Amniotic epithelial cell (primary cell): ENCODE data around the gene MACF1.

ENCODE experiments used
- DNase-seq: peaks from one replicate; pipeline ENCODE4 v3.0.0-alpha.2; 2010; ENCODE audit warnings: low read depth

Gene MACF1

GRCh38 chr1:39310691-39311090, 106.2 kb downstream of the MACF1 start:
- DNase-seq: no peak

- peak; percentile 51 for DNase-seq
Measured at GRCh38 chr1:39317111-39317510, 112.6 kb downstream of the MACF1 start.

- peak; percentile 20 for DNase-seq
Measured at GRCh38 chr1:39317910-39318633, 113.6 kb downstream of the MACF1 start.

- no peak for DNase-seq
Measured at GRCh38 chr1:39321979-39322378, 117.5 kb downstream of the MACF1 start.

GRCh38 chr1:39322431-39322830, 117.9 kb downstream of the MACF1 start:
- DNase-seq: no peak

GRCh38 chr1:39324888-39325287, 120.4 kb downstream of the MACF1 start:
- no peak for DNase-seq

GRCh38 chr1:39326836-39327235, 122.3 kb downstream of the MACF1 start:
- DNase-seq: peak; percentile 27

GRCh38 chr1:39328095-39328494, 123.6 kb downstream of the MACF1 start:
- DNase-seq: no peak

GRCh38 chr1:39328586-39329121, 124.2 kb downstream of the MACF1 start:
- no peak for DNase-seq

GRCh38 chr1:39331647-39332046, 127.2 kb downstream of the MACF1 start:
- no peak for DNase-seq

- peak; percentile 45 for DNase-seq
Measured at GRCh38 chr1:39332291-39332690, 127.8 kb downstream of the MACF1 start.

GRCh38 chr1:39332828-39333227, 128.3 kb downstream of the MACF1 start:
- no peak for DNase-seq

- DNase-seq: peak; percentile 83
Measured at GRCh38 chr1:39333296-39333695, 128.8 kb downstream of the MACF1 start.

GRCh38 chr1:39335216-39335615, 130.7 kb downstream of the MACF1 start:
- DNase-seq: peak; percentile 31

- DNase-seq: peak; percentile 15
Measured at GRCh38 chr1:39337067-39337466, 132.6 kb downstream of the MACF1 start.

GRCh38 chr1:39342776-39343175, 138.3 kb downstream of the MACF1 start:
- DNase-seq: no peak

- DNase-seq: no peak
Measured at GRCh38 chr1:39344394-39345154, 140.1 kb downstream of the MACF1 start.

GRCh38 chr1:39346872-39347271, 142.4 kb downstream of the MACF1 start:
- DNase-seq: no peak

GRCh38 chr1:39348278-39348677, 143.8 kb downstream of the MACF1 start:
- no peak for DNase-seq

- peak; percentile 62 for DNase-seq
Measured at GRCh38 chr1:39352881-39353280, 148.4 kb downstream of the MACF1 start.

GRCh38 chr1:39354572-39354971, 150.1 kb downstream of the MACF1 start:
- DNase-seq: no peak

GRCh38 chr1:39358491-39358890, 154.0 kb downstream of the MACF1 start:
- DNase-seq: no peak

- peak; percentile 19 for DNase-seq
Measured at GRCh38 chr1:39359028-39359570, 154.6 kb downstream of the MACF1 start.
